ENCODE results near the gene BTNL8.

BTNL8 gene

DNA sequence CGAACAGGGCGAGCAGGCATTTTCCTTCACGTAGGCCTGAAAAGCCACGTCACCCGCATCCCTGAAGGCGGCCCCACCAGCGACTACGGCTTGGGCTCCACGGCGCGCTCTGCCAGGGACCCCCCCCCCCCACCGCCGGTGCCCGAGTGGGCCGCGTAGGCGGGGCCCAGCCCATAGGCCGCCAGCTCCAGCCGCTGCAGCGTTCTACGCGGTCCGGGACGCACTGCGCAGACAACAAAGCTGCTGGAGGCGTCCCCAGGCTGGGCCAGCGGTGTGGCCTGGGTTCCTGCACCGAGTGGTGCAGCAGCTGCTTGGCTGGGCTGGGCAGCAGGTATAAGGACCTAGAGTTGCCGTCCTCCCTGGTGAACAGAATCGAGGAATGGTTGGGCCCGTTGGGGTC is 71.4 kb downstream of the BTNL8 start:
- DNase-seq: no peak

DNA sequence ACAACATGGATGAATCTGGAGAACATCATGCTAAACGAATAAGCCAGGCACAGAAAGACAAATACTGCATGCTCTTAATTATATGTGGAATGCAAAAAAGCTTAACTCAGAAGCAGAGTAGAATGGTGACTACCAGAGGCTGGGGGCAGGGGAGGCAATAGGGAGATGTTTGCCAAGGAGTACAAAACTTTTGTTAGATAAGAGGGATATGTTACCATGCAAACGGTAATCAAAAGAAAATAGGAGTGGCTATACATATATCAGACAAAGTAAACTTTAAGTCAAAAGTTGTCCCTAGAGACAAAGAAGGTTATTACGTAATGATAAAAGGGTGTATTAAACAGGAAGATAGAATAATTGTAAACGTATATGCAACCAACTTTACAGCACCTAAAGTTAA is 71.9 kb downstream of the BTNL8 start:
- DNase-seq: no peak

DNA sequence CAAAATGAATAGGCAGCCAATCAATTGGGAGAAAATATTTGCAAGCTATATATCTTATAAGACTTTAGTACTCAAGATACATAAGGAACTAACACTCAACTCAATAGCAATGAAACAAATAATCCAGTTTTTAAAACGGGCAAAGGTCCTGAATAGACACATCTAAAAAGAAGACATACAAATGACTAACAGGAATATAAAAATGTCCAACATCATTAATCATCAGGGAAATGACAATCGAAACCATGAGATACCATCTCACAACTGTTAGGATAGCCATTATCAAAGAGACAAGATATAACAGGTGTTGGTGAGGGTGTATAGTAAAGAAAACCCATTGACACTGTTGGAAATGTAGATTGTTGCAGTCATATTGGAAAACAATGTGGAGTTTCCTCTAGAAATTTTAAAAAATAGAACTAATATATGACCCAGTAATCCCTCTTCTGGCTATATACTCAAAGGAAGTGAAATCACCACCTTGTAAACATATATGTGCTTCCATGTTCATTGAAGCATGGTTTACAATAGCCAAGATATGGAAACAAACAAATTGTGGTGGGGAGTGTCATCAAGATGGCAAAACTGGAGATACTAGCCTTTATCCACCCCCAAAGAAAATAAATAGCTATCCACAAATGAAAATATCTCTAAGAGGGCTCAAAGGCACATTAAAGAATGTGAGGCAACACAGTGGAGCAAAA is 75.8 kb downstream of the BTNL8 start:
- no peak for DNase-seq

DNA sequence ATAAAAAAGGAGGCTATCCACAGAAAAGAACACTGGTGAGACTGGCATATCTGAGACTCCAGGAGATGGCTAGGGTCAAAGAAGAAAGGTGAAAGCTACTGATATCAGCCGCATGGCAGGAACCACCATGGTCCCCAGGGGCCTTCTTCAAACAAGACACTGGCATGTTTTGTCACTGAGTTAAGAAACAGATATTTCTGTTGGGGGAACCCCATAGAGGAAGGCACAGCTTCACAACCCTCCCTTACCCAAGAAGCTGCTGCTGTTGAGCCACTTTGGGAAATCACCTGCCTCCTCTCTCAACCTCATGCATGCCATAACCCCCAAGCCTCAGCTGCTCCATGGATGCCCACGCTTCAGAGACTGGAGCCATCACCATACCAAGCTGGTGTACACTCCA is 76.4 kb downstream of the BTNL8 start:
- no peak for DNase-seq

DNA sequence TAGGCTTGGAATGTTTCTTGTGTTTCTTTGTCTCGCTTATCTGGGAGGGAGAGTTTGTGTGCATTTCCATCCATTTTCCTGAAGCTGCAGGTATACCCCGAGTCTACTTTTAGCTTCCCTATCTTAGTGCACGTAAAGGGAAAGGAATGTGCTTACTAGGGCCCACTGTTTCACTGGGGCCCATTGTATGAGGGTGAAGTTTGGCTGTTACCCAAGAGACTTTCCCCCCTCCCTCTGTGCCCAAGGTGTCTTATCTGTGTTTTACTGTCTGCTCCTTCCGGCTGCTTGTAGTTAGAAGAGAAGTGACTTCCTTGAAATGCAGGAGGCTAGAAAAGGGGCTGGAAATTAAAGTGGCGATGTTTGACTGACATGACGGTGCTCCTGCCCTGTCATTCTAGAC is 77.6 kb downstream of the BTNL8 start:
- no peak for DNase-seq

DNA sequence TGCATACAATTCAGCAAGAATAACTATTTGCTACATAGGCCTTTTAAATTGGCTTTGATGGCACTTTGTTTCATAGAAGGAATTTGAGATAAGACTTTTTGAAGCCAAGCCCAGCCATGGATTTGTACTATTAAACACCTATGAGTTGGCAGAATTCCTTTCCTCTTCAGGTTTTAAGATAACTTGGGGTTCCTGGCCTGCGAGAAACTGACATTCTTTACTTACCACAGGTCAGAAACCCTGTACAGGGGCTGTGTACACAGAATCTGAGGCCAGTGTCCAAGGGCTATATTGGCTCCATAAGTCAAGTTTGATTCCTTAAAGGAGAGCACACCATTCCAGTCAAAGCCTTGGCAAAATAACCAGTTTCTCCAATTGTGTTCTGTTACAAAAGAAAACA is 78.9 kb downstream of the BTNL8 start:
- no peak for DNase-seq

DNA sequence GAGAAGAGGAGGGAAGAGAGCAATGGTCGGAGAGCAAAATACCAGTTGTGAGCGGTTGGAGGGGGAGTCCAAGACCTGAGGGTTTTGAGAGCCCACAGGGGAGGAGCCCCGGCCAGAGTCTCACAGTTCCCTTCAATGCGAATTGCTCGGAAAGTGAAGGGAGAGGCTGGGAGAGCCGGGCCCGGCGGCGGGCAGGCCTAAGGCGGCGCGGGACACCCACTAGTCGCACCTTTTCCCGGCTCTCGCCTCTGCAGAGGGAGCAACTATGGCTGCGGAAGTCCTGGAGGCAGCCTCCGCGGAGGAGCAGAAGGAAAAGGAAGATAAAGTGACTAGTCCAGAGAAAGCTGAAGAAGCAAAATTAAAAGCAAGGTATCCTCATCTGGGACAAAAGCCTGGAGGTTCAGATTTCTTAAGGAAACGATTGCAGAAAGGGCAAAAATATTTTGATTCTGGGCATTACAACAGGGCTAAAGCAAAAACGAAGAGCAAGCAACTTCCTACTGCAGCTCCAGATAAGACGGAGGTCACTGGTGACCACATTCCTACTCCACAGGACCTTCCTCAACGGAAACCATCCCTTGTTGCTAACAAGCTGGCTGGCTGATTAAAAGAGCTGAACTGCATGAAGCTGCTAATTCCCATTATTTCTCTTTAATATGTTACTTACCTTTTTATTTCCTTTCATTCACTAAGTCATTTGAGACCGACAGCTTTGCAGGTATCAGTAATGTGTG is 83.2 kb downstream of the BTNL8 start:
- DNase-seq: no peak

DNA sequence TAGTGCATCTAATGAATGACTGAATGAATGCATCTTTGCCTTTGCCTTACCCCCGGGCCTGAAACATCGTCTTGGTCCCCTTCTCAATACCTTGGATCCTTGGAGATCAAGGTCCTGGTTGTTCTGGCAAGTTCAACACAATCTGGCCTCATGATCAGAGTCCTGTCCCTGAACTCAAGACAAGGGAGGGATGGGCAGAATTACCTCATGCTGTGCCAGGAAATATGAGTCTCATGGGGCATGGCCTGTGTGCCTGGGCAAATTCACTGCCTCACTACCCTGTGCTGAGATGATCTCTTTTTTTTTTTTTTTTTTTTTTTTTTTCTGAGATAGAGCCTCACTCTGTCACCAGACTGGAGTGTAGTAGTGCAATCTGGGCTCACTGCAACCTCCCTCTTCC is 89.1 kb downstream of the BTNL8 start:
- DNase-seq: no peak

DNA sequence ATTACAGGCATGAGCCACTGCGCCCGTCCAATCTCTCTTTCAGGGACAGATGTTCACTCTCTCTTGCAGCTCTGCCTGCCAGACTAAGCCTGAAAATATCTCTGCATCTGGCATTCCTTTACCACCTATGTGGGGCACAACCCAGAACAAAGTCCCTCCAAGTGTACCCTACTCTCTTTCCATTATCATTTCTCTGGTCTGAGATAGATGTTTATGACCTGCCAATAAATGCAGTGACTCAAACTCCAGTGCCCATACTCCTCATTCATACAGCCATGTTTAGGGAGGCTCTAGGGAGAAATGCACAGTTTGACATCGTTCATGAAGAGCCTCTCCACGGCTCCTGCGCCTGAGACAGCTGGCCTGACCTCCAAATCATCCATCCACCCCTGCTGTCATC is 89.6 kb downstream of the BTNL8 start, which contains the start of gene BTNL3:
Gene BTNL3, plus strand, starts transcription at position 255 of the 400 bp plus-strand sequence. CDS start 183 bp downstream, outside the sequence.
- DNase-seq: no peak

DNA sequence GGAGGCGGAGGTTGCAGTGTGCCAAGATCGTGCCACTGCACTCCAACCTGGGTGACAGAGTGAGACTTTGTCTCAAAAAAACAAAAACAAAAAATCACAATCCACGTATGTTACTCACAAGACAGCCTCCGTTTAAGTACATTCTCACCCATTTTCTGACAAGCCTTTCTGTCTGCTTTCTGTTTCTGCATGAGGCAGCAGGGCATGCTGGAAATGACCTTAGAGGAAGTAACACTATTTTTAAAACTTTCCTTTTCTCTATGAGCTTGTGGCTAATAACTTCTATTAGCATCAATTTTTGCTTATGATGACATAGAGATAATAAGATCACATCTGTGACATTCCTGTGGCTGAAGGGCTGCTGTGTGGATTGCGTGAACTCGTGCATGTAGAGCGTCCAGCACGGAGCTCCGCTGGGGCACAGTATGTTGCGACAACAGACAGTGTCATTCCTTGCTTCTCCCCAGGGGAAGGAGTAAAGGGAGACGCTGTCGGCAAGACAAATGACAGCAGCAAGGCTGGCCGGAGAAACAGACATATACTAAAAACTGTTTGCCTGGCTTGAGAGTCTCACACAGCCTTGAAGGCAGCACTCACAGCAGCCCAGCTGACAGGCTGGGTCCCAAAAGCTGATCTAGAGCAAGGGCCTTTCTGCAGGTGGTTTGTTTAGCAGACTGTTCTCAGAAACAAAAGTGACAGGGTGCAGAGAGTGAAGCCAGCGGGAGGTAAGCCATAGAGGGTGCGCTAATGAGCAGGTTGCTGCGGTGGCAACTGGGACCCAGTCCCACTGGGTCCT is 91.3 kb downstream of the BTNL8 start:
- no peak for DNase-seq

DNA sequence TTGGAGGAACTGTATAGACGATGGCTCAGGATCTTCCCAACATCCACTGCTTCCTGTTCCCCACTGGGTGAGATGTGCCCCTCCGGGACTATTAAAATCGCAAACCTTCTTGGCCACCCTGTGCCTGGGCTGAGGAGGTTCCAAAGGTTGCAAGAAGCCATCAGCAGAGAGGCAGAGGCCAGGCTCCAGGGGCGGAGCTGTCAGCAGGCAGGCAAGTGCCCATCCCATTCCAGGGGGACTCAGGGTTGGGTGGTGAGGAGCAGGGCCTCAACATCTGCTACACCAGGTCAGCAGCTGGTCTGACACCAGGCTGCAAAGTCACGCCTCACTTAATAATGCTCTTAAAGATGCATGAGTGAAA is 91.9 kb downstream of the BTNL8 start:
- no peak for DNase-seq

Data from left hindlimb (tissue), 1 donor.